Heart right ventricle (tissue), 16 donors: ENCODE results near the gene INTS4. TPM values are rescaled to one million over a fixed set of nuclear protein-coding genes. Genes with fewer than 3 reads are reported as not detected.

Experiments
- ATAC-seq, 8 donors: fragments of 200-7000 bp; cut with Tn5 transposase; one replicate each; pipeline ENCODE4 v1.9.1; 2020; ENCODE audit warnings: mild to moderate bottlenecking in 8 of 8, moderate library complexity in 8 of 8, moderate number of reproducible peaks in 1 of 8
- DNase-seq, 2 donors: peaks; one replicate each; pipeline ENCODE4 v3.0.0-alpha.2; 2020
- H3K27ac ChIP-seq, 10 donors: fragments of 200-600 bp; sonication (generic) in 2 of 10; one replicate each; pipeline versions ENCODE4 v1.5.0 to v1.8.0; 2020 to 2022; ENCODE audit warnings: mild to moderate bottlenecking in 3 of 10
- H3K27me3 ChIP-seq, 7 donors: fragments of 200-600 bp; one replicate each; pipeline ENCODE4 v1.8.0; 2021 to 2022; ENCODE audit warnings: mild to moderate bottlenecking in 2 of 7
- H3K36me3 ChIP-seq, 9 donors: fragments of 200-600 bp; sonication (generic) in 1 of 9; one replicate each; pipeline versions ENCODE4 v1.5.0 to v1.8.0; 2020 to 2022; ENCODE audit warnings: mild to moderate bottlenecking in 2 of 9
- H3K4me1 ChIP-seq, 9 donors: fragments of 200-600 bp; sonication (generic) in 1 of 9; one replicate each; pipeline versions ENCODE4 v1.5.0 to v1.8.0; 2020 to 2022; ENCODE audit warnings: mild to moderate bottlenecking in 4 of 9
- H3K4me3 ChIP-seq, 10 donors: fragments of 200-600 bp; sonication (generic) in 2 of 10; one replicate each; pipeline versions ENCODE4 v1.5.0 to v1.8.0; 2020 to 2022; ENCODE audit warnings: mild to moderate bottlenecking in 7 of 10, moderate library complexity in 2 of 10
- H3K9me3 ChIP-seq, 11 donors: fragments of 200-600 bp in 10 of 11; sonication (generic) in 2 of 11; one replicate each; pipeline versions ENCODE4 v1.5.0 to v1.8.0; 2013 to 2022; ENCODE audit warnings: mild to moderate bottlenecking in 2 of 11, control low read depth in 1 of 11, moderate library complexity in 1 of 11
- WGBS, 2 donors: extraction: QIAGEN DNeasy Blood & Tissue Kit; methylation state at CpG; one replicate each; pipeline ENCODE4 v1.1.7; 2013; ENCODE audit warnings: inconsistent platforms in 1 of 2; 5-methylcytosine and 5-hydroxymethylcytosine counted together
- intact Hi-C, 10 donors: fragments of 100-400 bp; cut with DNase I; formaldehyde crosslinking; loops; one replicate each; pipeline versions ENCODE4 v1.11.1 to v1.14.2; 2022
- polyA plus RNA-seq, 2 donors: library from polyadenylated mRNA; stranded (reverse); fragments of 200-250 nt; gene quantifications; one replicate each; pipeline ENCODE4 v1.2.3, GENCODE V29; 2013
- total RNA-seq, 10 donors: library from RNA; stranded (reverse); fragmentation: NEBNext Ultra II Directional in 3 of 10; extraction: Animal tissue kit (Norgen Biotek cat#: 25700) in 3 of 10; gene quantifications; one replicate each; pipeline versions ENCODE4 v1.2.1 to v1.2.4, GENCODE V29; 2021 to 2023
- TF ChIP-seq, protein P1 (sequence below), 9 donors: fragments of 200-600 bp; sonication (generic) in 2 of 9; IDR thresholded peaks; one replicate each; pipeline versions ENCODE4 v1.5.0 to v1.8.0; 2021 to 2022; ENCODE audit warnings: antibody characterized with exemption in 9 of 9, mild to moderate bottlenecking in 5 of 9, moderate library complexity in 1 of 9
- donor health status: Arrhythmogenic right ventricular cardiomyopathy.
- donor health status: ischemic (EF 13 %, LVEDD 7.1; RV severe dilation, severe dysfunction).
- donor health status: healthy with polysubstance abuse.
- donor health status: DM: no; HTN: yes; CAD: no.
- donor health status: DM: no; HTN: no; CAD: no.
- donor health status: ischemic (EF 25% LVEDD 6.9; RV normal size, moderate dysfunction).
- donor health status: ischemic (EF 25% LVEDD 5.7; RV mildly dilated, moderate dysfunction).
- donor health status: healthy.
- donor health status: DM: yes; HTN: yes; CAD: no.
- donor health status: Ischemic cardiomyopathy.
- donor health status: ischemic (EF 35%, LVEDD 5.7; RV mildly dilated, moderate dysfunction).
- donor health status: nonischemic (EF 11% LVEDD 7.7; RV severe dilation, severe dysfunction).
- donor health status: DM: yes; HTN: yes; CAD: no.
- donor health status: PGD.
- donor health status: ischemic (EF 29% LVEDD 5.4; RV normal size, mild dysfunction).
- donor health status: nonischemic (EF 23%, LVEDD 6.1; RV moderate dilation, normal function).

Gene INTS4
- total and polyA plus RNA-seq, 12 donors: 12.2 to 20.2 (median 16.1) TPM

DNA sequence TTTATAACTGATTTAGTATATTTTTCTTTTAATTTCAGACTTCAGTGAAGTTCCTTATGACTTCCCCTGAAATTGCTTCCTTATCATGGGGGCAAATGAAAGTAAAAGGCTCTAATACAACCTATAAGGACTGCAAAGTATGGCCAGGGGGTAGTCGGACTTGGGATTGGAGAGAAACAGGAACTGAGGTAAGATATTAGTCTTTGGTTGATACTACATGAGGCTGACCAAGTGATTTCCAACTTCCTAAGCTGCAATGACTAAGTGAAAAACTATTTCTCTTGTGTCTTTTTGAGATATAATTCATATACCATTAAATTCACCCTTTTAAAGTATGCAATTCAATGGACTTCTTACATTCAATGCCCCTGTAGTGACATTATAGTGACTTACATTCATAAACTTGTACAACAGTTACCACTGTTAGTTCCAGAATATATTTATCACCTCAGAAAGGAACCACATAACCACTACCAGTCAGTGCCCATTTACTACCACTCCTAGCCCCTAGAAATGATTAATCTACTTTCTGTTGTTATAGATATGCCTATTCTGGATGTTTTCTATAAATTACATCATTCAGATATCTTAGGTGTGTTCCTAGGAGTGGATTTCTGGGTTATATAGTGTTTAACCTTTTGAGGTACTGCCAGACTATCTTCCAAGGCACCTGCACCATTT, 151.9 kb downstream of the INTS4 start:
- Histone ChIP-seq H3K36me3 (peaks cover 0 to 70% (median 47%) of the 10 kb centered on the region in 9 donors), H3K4me1 (peaks cover 0 to 7% (median 0%) of the 10 kb centered on the region in 9 donors), H3K27ac (no peak overlapping the region), H3K4me3 (no peak overlapping the region), H3K9me3 (peaks cover 0 to 46% (median 9%) of the 10 kb centered on the region in 11 donors), H3K27me3 (no peaks in the 10 kb centered on the region)
- TF ChIP-seq, protein P1, sequence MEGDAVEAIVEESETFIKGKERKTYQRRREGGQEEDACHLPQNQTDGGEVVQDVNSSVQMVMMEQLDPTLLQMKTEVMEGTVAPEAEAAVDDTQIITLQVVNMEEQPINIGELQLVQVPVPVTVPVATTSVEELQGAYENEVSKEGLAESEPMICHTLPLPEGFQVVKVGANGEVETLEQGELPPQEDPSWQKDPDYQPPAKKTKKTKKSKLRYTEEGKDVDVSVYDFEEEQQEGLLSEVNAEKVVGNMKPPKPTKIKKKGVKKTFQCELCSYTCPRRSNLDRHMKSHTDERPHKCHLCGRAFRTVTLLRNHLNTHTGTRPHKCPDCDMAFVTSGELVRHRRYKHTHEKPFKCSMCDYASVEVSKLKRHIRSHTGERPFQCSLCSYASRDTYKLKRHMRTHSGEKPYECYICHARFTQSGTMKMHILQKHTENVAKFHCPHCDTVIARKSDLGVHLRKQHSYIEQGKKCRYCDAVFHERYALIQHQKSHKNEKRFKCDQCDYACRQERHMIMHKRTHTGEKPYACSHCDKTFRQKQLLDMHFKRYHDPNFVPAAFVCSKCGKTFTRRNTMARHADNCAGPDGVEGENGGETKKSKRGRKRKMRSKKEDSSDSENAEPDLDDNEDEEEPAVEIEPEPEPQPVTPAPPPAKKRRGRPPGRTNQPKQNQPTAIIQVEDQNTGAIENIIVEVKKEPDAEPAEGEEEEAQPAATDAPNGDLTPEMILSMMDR (IDR thresholded peaks at IDR 0.05): no peak
- ATAC-seq (no peak), DNase-seq (no peak)
- WGBS, 2 donors: 74 to 78% methylated on average over 1 of the region's 1 CpG
- intact Hi-C loops: no loop called here

DNA sequence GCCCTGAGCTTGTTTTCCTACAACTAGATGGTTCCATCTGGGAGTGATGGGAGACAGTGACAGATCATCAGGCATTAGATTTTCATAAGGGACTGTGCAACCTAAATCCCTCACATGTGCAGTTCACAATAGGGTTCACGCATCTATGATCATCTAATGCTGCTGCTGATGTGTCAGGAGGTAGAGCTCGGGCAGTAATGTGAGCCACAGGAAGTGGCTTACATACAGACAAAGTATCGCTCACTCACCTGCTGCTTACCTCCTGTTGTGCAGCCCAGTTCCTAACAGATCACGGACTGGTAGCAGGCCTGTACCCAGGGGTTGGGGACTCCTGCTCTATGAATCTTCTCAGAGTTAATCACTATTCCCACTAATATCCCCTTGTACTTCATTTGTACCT, 161.2 kb downstream of the INTS4 start:
- Histone ChIP-seq H3K27ac (no peak overlapping the region), H3K27me3 (no peaks in the 10 kb centered on the region), H3K4me3 (no peak overlapping the region), H3K9me3 (peaks cover 0 to 12% (median 0%) of the 10 kb centered on the region in 11 donors), H3K36me3 (peaks cover 0 to 13% (median 0%) of the 10 kb centered on the region in 9 donors), H3K4me1 (no peaks in the 10 kb centered on the region)
- intact Hi-C loops: no loop called here
- DNase-seq (no peak), ATAC-seq (no peak)
- TF ChIP-seq, protein P1 (IDR thresholded peaks at IDR 0.05): no peak
- 95 to 99% methylated on average over 4 of the region's 4 CpGs for WGBS, 2 donors

DNA sequence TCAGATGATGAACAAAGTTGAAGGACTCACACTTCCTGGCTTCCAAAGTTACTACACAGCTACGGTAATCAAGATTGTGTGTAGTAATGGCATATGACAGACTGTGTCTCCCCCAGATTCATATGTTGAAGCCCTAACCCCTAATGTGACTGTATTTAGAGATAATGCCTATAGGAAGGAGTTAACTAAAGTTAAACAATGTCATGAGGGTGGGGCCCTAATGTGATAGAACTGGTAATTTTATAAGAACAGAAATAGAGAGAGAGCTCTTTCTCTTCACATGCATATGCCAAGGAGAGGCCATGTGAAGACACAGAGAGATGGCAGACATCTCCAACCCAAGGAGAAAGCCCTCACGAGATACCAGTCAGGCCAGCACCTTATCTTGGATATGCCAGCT, 165.5 kb downstream of the INTS4 start:
- intact Hi-C loops: loop anchor here in 2 of 10 donors (10.0 kb wide), 1 partner anchor 166 kb away; the partner anchor contains the start of gene INTS4 (in 2 of the 2)
- DNase-seq (no peak), ATAC-seq (no peak)
- H3K36me3 ChIP-seq: peaks cover 0 to 8% (median 0%) of the 10 kb centered on the region in 9 donors
- WGBS, 2 donors: 98 to 99% methylated on average over 2 of the region's 2 CpGs
- H3K9me3 ChIP-seq: peaks cover 0 to 11% (median 0%) of the 10 kb centered on the region in 11 donors
- TF ChIP-seq, protein P1 (IDR thresholded peaks at IDR 0.05): no peak
- no peak overlapping the region for H3K27ac ChIP-seq
- H3K4me3 ChIP-seq: no peak overlapping the region
- no peaks in the 10 kb centered on the region for H3K27me3 ChIP-seq
- H3K4me1 ChIP-seq: peaks cover 0 to 8% (median 4%) of the 10 kb centered on the region in 9 donors

Other genes starting within 250 kb of the INTS4 start
- 10 to 100 TPM; 31.1 to 55.9 (median 43.8) TPM for gene RSF1, start 173.9 kb downstream of the INTS4 start, total RNA-seq
- gene RSF1, start 173.9 kb downstream of the INTS4 start, polyA plus RNA-seq: 10 to 100 TPM in 1 of 2 donors, 1 to 10 TPM in 1; 4.6 to 28.2 TPM
- gene AAMDC, start 173.5 kb downstream of the INTS4 start, total RNA-seq: 100 to 1,000 TPM in 4 of 10 donors, 10 to 100 TPM in 6; 52.4 to 146 (median 84.7) TPM
- 100 to 1,000 TPM; 135 to 324 TPM for gene AAMDC, start 173.5 kb downstream of the INTS4 start, polyA plus RNA-seq
- gene KCTD14, start 28.6 kb upstream of the INTS4 start, total RNA-seq: under 1 TPM in 9 of 10 donors, not detected in 1; 0.17 to 0.53 (median 0.21) TPM
- gene KCTD14, start 28.6 kb upstream of the INTS4 start, polyA plus RNA-seq: under 1 TPM; 0.15 to 0.49 TPM
- gene THRSP, start 69.2 kb upstream of the INTS4 start, total RNA-seq: 1 to 10 TPM in 6 of 10 donors, under 1 TPM in 1, not detected in 3; 0.21 to 7.7 (median 3.5) TPM
- 10 to 100 TPM; 13.6 to 25.4 TPM for gene THRSP, start 69.2 kb upstream of the INTS4 start, polyA plus RNA-seq
- gene NDUFC2, start 85.2 kb upstream of the INTS4 start, total RNA-seq: 100 to 1,000 TPM; 242 to 400 (median 275) TPM
- 100 to 1,000 TPM in 1 of 2 donors, 10 to 100 TPM in 1; 69.7 to 294 TPM for gene NDUFC2, start 85.2 kb upstream of the INTS4 start, polyA plus RNA-seq
- 10 to 100 TPM in 9 of 10 donors, 1 to 10 TPM in 1; 9.6 to 19.5 (median 15.5) TPM for gene ALG8, start 145.0 kb upstream of the INTS4 start, total RNA-seq
- 10 to 100 TPM; 21.1 to 69.1 TPM for gene ALG8, start 145.0 kb upstream of the INTS4 start, polyA plus RNA-seq
- 1 to 10 TPM; 4.2 to 9.9 (median 6.7) TPM for gene KCTD21, start 194.0 kb upstream of the INTS4 start, total RNA-seq
- 1 to 10 TPM; 4.5 to 5.0 TPM for gene KCTD21, start 194.0 kb upstream of the INTS4 start, polyA plus RNA-seq
- 1 to 10 TPM; 3.6 to 6.6 (median 5.2) TPM for gene USP35, start 194.3 kb upstream of the INTS4 start, total RNA-seq
- 1 to 10 TPM; 4.1 to 7.3 TPM for gene USP35, start 194.3 kb upstream of the INTS4 start, polyA plus RNA-seq